Body of pancreas (tissue), 4 donors: ENCODE results near the gene LRRIQ1. TPM values are rescaled to one million over a fixed set of nuclear protein-coding genes. Genes with fewer than 3 reads are reported as not detected.
A peak's percentile ranks its signal among the peaks of the same experiment; 100 is the strongest.

Experiments used
- ATAC-seq: fragments of 150-250 bp; one replicate; pipeline ENCODE4 v1.9.1; 2016
- DNase-seq, 4 donors: peaks; one replicate each; pipeline ENCODE4 v3.0.0-alpha.2; 2019
- H3K27ac ChIP-seq, 4 donors: fragments of 200-600 bp; sonication (generic); 1 replicate in 3 of 4; 2 replicates in 1 of 4; pipeline versions ENCODE4 v1.5.1 to v1.6.1; 2016 to 2019; ENCODE audit warnings: mild to moderate bottlenecking in 1 of 4, mixed read lengths in 1 of 4, moderate library complexity in 1 of 4
- H3K27me3 ChIP-seq, 2 donors: fragments of 200-600 bp; sonication (generic); one replicate each; pipeline ENCODE4 v1.6.0; 2016; ENCODE audit warnings: mild to moderate bottlenecking in 1 of 2
- H3K36me3 ChIP-seq, 2 donors: fragments of 200-600 bp; sonication (generic); replicated peaks in 1 of 2; 2 replicates each; pipeline ENCODE4 v1.5.1; 2016; ENCODE audit warnings: low read depth in 2 of 2; ENCODE audit not compliant: insufficient read depth in 1 of 2
- H3K4me1 ChIP-seq: fragments of 200-600 bp; sonication (generic); one replicate; pipeline ENCODE4 v1.6.0; 2016
- H3K4me3 ChIP-seq, 2 donors: fragments of 200-600 bp; sonication (generic); 1 replicate in 1 of 2; 2 replicates in 1 of 2; pipeline ENCODE4 v1.5.1; 2016 to 2019
- H3K9me3 ChIP-seq, 3 donors: fragments of 200-600 bp; sonication (generic); 1 replicate in 2 of 3; 2 replicates in 1 of 3; pipeline ENCODE4 v1.5.1; 2016
- POLR2A ChIP-seq, 3 donors: fragments of 450-650 bp; IDR thresholded peaks; one replicate each; pipeline ENCODE4 v1.6.1; 2016; ENCODE audit warnings: antibody characterized with exemption in 3 of 3, mild to moderate bottlenecking in 2 of 3
- WGBS, 2 donors: methylation state at CpG; one replicate each; pipeline ENCODE4 v1.1.5; 2017; 5-methylcytosine and 5-hydroxymethylcytosine counted together
- intact Hi-C: fragments of 100-400 bp; cut with DNase I; formaldehyde crosslinking; loops from one replicate; pipeline ENCODE4 v1.15.1; 2023
- total RNA-seq, 2 donors: library from RNA; depleted of rRNA; stranded (reverse); fragments of >200 nt; gene quantifications; one replicate each; pipeline ENCODE4 v1.1.0, GENCODE V29; 2016
- TF ChIP-seq, protein P1 (sequence below), 7 experiments: fragments of 450-650 bp in 4 of 7; fragments of 200-600 bp in 3 of 7; sonication (generic) in 3 of 7; IDR thresholded peaks; one replicate each; pipeline ENCODE4 v1.5.1; 2016 to 2019; ENCODE audit warnings: antibody characterized with exemption in 7 of 7

The LRRIQ1 gene
- total RNA-seq, 2 donors from 2014 or later = 1.0 to 3.6 TPM

DNA sequence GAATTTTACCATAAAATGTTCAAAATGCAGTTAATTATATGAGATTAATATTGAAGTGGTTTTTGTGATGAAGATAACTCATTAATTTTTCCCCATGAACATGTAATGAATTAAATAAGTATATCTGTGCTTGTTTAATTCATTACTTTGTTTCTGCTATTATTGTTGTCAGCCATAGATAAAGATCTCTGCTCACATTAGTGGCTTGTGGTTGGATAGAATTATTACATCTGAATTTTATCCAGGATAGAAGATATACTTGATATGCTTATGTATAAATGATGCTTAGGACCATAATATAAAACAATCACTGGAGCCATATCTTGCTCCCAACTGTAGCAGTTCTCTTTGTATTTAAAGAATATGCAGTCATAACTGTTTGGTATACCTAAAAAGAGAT, 18.5 kb upstream of the LRRIQ1 start:
- intact Hi-C loops = no loop called here

DNA sequence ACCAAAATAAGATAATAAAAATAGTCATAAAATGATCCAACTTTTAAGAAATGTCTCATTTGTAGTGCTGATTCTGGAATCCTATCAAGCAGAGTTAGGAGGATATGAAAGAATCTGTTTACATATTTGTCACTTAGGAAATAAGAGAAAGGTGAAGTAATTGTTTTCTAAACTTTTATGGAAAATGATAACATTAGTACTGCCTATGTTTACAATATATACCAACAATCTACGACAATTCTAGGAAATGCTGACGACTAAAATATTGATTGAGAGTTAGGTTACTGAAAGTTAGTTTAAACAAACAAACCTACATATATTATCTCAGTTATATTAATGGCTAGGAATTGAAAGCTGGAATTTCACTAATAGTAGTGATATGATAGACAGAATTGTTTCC, 18.1 kb upstream of the LRRIQ1 start:
- ATAC-seq = no peak

More for the DNA sequence above, 18.5 kb upstream of the LRRIQ1 start:
- no peak for DNase-seq
- Histone ChIP-seq H3K27me3 (no peaks in the 10 kb centered on the region), H3K9me3 (no peaks in the 10 kb centered on the region), H3K27ac (no peak overlapping the region), H3K4me1 (no peaks in the 10 kb centered on the region), H3K4me3 (no peak overlapping the region), H3K36me3 (no peaks in the 10 kb centered on the region)
- no peak for ATAC-seq
- no peak for TF ChIP-seq POLR2A (IDR thresholded peaks at IDR 0.05)
- TF ChIP-seq, protein P1, sequence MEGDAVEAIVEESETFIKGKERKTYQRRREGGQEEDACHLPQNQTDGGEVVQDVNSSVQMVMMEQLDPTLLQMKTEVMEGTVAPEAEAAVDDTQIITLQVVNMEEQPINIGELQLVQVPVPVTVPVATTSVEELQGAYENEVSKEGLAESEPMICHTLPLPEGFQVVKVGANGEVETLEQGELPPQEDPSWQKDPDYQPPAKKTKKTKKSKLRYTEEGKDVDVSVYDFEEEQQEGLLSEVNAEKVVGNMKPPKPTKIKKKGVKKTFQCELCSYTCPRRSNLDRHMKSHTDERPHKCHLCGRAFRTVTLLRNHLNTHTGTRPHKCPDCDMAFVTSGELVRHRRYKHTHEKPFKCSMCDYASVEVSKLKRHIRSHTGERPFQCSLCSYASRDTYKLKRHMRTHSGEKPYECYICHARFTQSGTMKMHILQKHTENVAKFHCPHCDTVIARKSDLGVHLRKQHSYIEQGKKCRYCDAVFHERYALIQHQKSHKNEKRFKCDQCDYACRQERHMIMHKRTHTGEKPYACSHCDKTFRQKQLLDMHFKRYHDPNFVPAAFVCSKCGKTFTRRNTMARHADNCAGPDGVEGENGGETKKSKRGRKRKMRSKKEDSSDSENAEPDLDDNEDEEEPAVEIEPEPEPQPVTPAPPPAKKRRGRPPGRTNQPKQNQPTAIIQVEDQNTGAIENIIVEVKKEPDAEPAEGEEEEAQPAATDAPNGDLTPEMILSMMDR (IDR thresholded peaks at IDR 0.05) = no peak

DNA sequence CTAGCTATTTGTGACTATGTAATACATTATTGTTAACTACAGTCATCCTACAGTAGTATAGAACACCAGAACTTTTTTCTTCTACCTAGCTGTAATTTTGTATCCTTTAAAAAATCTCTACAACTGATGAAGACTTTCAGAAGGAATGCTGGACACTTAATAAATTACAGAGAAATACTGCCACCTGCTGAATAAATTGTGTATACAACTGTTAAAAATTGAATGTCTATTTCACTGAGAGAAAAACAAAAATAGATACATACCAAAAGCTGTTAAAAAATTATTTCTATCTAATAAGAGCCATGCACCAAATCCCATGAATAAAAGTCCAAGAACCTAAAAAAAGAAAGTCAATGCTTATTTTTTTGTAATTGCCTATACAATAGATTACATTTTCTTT, 6.7 kb upstream of the LRRIQ1 start:
- Histone ChIP-seq H3K4me1 (no peaks in the 10 kb centered on the region), H3K27ac (no peak overlapping the region), H3K4me3 (no peak overlapping the region), H3K27me3 (no peaks in the 10 kb centered on the region), H3K9me3 (no peaks in the 10 kb centered on the region), H3K36me3 (no peaks in the 10 kb centered on the region)
- no peak for TF ChIP-seq POLR2A (IDR thresholded peaks at IDR 0.05)
- TF ChIP-seq, protein P1 (IDR thresholded peaks at IDR 0.05) = peak; percentile 20 to 77 (median 68)
- no peak for DNase-seq
- intact Hi-C loops = loop anchor here (5.0 kb wide), 1 partner anchor 152 kb away; no protein-coding TSS in a partner anchor
- no peak for ATAC-seq

More for the DNA sequence above, 18.1 kb upstream of the LRRIQ1 start:
- H3K27ac ChIP-seq = no peak overlapping the region
- no peaks in the 10 kb centered on the region for H3K36me3 ChIP-seq
- no peaks in the 10 kb centered on the region for H3K4me1 ChIP-seq
- WGBS, 2 donors = 9 to 14% methylated on average over 2 of the region's 2 CpGs
- no peaks in the 10 kb centered on the region for H3K27me3 ChIP-seq
- TF ChIP-seq, protein P1 (IDR thresholded peaks at IDR 0.05) = no peak
- no peak for TF ChIP-seq POLR2A (IDR thresholded peaks at IDR 0.05)
- no peaks in the 10 kb centered on the region for H3K9me3 ChIP-seq
- intact Hi-C loops = no loop called here
- no peak overlapping the region for H3K4me3 ChIP-seq
- DNase-seq = no peak

DNA sequence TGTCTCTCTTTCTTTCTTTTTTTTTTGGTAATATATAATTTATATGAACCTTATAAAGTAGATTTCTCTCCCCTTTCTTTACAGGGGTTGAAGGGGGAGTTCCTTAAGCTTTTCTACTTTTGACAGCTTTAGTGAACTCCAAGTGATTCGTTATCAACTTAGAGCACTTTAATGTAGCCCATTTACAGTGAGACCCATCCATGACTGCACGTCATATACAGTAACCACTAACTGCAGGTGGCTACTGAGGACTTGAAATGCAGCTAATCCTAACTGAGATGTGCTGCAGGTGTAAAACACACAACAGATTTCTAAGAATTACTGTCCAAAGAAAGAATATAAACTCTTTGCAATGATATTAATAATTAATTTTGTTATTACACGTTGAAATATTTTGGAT, 582 bp downstream of the LRRIQ1 start:
- Histone ChIP-seq H3K27ac (no peak overlapping the region), H3K4me3 (peak overlapping the region in 1 of 2 donors; percentile 41), H3K27me3 (no peaks in the 10 kb centered on the region), H3K9me3 (no peaks in the 10 kb centered on the region), H3K36me3 (no peaks in the 10 kb centered on the region), H3K4me1 (no peaks in the 10 kb centered on the region)
- TF ChIP-seq POLR2A (IDR thresholded peaks at IDR 0.05) = no peak
- TF ChIP-seq, protein P1 (IDR thresholded peaks at IDR 0.05) = no peak
- DNase-seq (no peak), ATAC-seq (no peak)
- intact Hi-C loops = no loop called here
- 6 to 8% methylated on average over 3 of the region's 3 CpGs for WGBS, 2 donors

DNA sequence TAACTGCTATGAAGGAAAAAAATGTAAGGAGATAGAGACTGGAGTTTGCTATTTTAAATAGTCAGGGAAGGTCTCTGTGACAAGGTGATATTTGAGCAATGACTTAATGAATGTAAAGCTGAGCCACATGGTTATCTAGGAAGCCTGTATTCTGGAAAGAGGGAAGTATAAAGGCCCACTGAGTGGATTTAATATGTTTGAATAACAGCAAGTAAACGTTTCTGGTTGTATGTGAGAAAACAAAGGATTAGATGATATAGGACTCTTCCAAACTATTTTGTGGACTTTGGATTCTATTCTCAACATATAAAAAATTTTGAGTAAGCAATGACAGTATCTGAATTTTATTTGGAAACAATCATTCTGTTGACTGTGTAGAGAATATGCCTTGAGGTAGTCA, 5.2 kb downstream of the LRRIQ1 start:
- H3K4me3 ChIP-seq = no peak overlapping the region
- no peaks in the 10 kb centered on the region for H3K27me3 ChIP-seq
- 11 to 22% methylated on average over 1 of the region's 1 CpG for WGBS, 2 donors
- H3K27ac ChIP-seq = no peak overlapping the region
- DNase-seq (no peak), ATAC-seq (no peak)
- no peaks in the 10 kb centered on the region for H3K9me3 ChIP-seq
- TF ChIP-seq, protein P1 (IDR thresholded peaks at IDR 0.05) = no peak
- no peak for TF ChIP-seq POLR2A (IDR thresholded peaks at IDR 0.05)
- intact Hi-C loops = no loop called here
- H3K4me1 ChIP-seq = no peaks in the 10 kb centered on the region
- no peaks in the 10 kb centered on the region for H3K36me3 ChIP-seq
